HG02763 (cell line): ENCODE data around the gene CCM2.
"Not testable (repeated sequence)": the region's sequence is repeated elsewhere in the genome, so short reads cannot be mapped to it uniquely, and the experiment has no call there.

ENCODE experiments used
- ATAC-seq: cut with Tn5 transposase; IDR thresholded peaks from one replicate; pipeline ENCODE4 v1.9.1; 2021; ENCODE audit warnings: mild to moderate bottlenecking, moderate library complexity; ENCODE audit not compliant: unreplicated experiment

CCM2 gene

DNA sequence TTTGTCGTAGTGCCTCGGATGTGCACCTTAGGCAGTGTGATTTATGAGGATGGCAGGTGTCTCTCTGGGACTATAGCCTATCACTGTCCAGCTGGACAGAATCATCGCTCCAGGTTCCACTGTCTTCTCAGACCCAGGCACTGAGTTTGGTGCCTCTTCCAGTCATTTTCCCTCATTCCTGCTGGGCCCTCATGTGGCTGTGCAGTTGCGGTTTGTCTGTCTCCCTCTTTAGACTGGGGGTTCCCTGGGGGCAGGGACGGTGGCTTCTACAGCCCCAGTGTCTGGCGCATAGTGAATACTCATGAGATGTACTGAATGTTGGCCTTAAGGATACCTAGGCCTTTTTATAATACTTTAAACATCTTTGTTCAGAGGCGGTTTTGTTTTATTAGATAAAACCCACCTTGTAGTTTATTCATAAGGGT is 28.9 kb downstream of the CCM2 start:
- no peak for ATAC-seq

DNA sequence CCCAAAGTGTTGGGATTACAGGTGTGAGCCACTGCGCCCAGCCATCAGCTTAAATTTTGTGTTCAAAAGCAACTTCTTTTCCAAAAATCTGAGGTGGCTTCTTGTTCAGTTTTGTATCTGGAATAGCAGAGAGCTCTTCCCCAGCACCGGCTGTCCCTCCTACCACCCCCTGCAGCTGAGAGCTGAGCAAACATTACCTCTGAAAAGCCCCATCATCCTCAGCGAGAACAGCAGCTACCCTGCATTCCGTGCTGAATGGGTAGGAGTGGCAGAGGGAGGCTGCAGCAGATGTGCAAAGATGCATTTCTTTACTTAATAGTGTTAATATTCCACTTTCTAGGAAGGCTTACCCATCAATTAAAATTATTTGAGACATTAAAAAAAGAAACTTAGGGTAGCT is 31.8 kb downstream of the CCM2 start:
- ATAC-seq = no peak

DNA sequence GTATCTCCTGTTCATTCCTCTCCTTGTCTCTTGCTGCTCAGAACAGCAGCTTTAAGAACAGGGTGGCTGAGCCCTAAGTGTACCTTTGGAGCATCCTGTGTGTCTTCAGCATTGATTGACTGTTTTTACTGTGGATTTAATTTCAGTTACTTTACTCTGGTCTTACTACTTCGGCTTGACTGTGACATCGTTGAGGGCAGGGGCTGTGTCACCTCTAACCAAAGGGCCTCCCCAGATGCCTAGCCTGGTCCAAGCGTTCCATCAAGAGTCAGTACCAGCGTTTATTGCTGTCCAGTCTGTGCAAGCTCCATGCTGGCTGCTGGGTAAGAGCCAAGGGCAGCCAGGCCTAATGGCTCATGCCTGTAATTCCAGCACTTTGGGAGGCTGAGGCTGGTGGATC is 32.4 kb downstream of the CCM2 start:
- no peak for ATAC-seq

DNA sequence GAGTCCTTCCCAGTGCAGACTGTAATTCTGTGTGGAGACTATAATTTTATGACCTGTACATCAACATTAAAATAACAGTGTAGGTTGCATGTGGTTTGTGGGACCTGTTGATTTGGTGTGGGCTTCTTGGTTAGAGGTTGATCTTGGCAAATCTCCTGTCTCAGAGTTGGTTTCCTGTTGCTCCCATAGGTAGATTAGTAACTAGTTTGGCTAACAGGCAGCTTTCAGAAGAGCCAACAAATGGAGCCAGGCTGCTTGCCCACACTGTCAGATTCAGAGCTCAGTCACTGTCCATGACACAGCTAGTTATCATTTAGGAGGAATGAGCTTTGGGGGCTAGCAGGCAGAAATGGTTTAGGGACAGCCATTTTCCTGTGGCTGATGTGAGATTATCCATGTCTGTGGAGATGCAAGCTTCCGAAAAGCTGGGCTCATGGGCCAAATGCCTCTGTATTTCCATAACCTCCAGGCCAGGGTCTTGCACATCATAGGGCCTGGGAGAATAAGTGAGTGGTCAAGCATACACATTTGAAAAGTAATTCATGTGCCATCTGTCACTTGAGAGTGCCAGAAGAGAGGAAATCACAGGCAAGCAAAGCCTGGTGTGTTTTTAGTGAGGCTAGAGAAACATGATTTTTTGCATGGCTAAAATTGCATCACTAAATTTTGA is 33.4 kb downstream of the CCM2 start:
- ATAC-seq = no peak

DNA sequence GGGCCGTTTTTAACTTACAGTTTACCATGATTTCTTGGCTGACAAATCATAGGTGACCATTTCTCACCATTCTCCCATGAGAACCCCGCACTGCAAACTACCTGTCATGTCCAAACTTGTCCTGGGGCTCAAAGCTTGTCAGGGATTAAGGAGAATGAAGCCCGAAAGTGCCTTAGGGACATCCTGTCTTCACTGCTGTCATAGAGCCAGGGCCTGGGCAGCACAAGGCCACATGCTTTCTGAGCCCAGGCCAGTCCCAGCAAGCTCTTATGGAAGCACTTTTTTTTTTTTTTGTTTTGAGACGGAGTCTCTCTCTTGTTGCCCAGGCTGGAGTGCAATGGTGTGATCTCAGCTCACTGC is 33.9 kb downstream of the CCM2 start:
- no peak for ATAC-seq

DNA sequence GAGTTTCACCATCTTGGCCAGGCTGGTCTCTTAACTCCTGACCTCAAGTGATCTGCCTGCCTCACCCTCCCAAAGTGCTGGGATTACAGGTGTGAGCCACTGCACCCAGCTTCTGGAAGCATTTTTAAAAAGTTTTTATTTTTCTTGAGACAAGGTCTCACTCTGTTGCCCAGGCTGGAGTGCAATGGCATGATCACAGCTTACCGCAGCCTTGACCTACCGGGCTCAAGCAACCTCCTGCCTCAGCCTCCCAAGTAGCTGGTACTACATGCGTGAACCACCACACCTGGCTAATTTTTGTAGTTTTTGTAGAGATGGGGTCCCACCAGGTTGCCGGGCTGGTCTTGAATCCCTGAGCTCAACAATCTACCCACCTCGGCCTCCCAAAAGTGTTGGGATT is 34.7 kb downstream of the CCM2 start:
- ATAC-seq = not testable (repeated sequence)

DNA sequence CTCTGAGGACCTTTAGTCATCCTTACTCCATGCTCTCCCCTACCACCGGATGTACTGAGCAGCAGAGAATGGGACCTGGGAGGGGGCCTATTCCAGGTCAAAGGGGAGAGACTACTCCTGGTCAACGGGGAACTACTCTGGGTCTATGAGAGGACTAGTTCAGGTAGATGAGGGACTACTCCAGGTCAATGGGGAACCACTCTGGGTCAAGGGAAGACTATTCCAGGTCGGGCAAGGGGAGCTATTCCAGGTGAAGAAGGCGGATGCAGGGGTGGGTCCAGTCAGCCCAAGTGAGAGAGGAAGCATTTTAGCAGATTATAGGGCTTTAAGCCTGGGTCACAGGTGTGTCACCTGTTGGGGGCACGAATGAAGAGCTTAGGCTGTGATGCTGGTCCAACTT is 35.4 kb downstream of the CCM2 start:
- ATAC-seq = no peak

DNA sequence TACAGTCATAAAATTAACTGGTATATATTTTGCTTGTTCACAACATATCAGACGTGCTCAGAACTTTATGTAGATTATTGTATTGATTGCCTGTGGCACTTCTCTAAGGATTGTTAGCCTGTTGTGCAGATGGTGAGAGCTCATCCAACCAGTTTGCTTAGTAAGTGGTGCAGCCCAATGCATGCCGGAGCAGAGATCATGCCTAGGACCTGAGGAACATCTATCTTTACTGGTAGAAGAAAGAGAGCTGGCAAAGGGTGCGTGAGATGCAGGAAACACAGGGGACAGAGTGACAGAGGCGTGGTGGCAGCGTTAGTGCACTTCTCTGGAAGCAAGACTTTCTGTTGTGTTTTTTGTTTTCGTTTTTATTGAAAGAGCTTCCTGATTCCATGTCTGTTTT is 35.9 kb downstream of the CCM2 start:
- no peak for ATAC-seq

DNA sequence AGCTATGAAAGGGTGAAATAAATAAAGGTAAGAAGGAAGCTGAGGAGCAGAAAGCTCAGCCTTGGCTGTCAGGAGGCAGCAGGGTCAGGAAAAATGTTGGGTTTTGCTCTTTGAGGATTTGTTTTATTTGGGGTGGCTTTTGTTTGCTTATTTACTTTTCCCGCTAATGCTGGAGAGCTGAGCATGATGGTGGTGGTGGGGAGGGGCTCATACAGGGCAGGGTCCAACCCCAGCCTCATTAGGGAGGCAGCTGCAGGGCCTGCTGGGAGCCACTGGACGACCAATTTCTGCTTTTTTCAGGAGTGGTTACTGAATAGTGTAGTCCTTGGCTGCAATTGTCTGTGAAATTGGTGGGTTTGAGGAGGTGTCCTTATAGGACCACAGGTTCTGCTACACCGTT is 36.3 kb downstream of the CCM2 start:
- no peak for ATAC-seq

DNA sequence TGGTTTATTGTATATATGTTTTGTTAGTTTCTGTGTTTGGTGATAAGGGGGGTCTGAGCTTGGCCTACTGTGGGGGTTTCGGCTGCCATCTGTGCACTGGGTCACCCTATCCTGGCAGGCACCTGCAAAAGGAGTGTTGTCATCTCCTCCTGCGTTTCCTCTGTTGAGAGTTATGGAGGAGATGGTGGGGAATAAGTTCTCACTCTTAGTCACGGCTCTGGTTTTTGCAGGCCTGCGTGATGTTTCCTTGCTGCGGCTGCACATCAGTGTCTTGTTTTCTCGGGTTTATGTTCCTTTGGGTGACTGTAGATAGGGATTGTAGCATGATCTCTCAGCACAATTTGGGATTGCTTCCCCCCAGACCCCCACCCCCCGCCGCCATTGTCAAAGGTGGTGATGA is 36.8 kb downstream of the CCM2 start:
- ATAC-seq = no peak

DNA sequence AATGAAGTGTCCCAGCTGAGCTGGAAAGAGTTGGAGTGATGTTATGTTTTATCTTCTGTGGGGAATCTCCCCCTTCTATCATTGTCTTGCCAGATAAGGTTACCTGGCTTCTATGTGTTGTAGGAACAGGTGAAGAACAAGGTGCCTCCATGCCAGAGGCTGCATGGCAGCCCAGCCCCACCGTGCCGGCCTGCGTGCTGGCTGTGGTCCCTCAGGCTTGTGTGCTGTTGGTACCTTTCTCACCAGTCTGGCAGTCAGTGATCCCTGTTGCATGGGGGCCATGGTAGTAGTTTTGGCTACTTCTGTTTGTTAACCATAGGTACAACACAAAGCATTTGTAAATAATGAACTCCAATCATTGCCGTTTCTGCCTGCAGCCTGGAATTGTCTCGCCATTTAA is 37.9 kb downstream of the CCM2 start:
- no peak for ATAC-seq

DNA sequence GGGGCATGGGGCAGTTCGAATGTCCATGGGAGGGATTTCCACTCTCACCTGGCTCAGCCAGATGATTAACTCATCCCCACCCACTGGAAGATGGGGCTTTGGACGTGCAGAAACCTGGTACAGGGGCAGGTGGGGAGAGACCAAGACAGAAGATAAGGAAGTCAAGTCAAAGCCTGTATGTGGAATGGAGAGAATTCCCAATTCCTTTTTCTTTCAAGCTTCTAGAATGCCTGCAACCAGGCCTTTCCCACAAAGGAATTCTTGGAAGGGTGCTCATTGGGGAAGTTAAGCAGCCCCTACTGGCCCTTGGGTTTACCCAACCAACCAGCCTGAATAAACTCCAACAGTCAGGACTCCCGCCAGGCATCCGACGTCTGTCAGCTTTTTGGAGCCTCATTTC is 39.1 kb downstream of the CCM2 start:
- ATAC-seq = no peak

DNA sequence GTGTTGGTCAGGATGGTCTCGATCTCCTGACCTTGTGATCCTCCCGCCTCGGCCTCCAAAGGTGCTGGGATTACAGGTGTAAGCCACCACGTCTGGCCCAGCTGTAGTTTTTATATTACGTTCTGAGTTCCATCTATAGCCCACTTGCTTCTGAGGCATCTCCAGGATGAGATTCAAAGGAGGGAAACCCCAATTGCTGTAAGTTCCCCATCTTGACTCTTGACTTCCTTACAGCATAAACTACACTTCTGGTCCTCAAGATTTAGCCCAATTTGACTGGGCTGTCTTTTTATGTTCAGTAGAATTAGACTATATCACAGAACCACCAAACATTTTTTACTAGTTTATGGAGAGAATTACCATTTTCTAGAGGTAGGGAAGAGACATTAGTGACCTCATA is 44.3 kb downstream of the CCM2 start:
- no peak for ATAC-seq

DNA sequence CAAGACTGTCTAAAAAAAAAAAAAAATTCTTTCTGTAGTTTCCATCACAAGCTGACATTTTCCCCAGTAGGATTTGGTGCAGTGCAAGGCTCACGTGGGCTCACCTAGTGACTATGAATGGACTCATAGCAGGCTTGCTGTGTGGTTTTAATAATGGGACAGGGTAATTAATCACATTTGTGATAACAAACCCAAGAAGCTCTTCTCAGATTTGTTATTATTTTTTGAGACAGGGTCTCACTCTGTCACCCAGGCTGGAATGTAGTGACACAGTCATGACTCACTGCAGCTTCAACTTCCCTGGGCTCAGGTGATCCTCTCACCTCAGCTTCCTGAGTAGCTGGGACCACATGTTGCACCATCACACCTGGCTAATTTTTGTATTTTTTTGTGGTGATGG is 48.7 kb downstream of the CCM2 start:
- ATAC-seq = no peak

DNA sequence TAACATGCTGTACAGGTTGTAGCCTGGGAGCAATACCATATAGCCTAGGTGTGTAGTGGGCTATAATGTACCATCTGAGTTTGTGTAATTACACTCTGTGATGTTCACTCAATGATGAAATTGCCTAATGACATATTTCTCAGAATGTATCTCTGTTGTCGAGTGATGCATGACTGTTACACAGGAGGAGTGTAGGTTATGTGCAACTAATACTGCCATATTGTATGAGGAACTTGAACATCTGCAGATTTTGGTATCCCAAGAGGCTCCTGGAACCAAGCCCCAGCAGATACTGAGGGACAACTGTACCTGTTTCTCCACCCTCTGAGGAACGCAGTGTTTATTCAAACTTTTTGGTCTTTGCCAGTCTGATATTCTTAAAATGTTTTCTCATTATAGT is 50.2 kb downstream of the CCM2 start:
- ATAC-seq = no peak

DNA sequence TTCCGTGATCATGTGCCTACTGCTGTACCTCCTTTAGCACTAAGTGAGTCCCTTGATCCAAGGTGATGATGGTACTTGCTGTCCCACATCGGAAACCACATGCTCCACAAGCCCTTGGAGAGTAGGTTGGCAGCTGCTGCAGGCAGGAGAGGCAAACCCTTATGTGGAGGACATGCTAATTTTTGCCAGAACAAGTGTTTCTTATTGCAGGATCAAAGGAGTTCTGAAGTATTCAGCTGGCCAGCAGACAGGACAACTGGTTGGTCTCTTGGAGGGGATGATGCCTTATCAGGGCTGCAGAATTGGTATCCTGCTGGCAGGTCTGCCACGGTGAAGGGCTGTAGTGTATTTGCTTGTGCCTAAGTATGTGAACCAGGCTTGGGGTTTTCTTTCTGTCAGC is 52.0 kb downstream of the CCM2 start:
- ATAC-seq = no peak

DNA sequence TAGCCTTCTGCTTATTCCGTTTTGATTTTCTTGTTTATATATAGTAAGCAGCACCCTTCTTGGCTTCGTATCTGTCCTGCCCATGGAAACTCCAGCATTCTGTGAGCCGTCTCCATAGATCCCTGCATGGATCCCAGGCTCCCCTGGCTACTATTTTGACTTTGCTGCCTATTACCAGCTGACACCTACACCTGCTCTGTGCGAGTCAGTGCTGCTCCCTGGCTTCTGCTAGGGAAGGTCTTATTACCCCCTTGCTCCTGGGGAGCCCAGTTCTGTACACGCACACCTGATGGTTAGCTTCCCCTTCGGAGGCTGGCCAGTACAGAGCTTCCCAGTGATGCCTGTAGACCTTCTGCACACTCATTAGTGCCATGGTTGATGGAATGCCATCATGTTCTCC is 53.4 kb downstream of the CCM2 start:
- no peak for ATAC-seq

DNA sequence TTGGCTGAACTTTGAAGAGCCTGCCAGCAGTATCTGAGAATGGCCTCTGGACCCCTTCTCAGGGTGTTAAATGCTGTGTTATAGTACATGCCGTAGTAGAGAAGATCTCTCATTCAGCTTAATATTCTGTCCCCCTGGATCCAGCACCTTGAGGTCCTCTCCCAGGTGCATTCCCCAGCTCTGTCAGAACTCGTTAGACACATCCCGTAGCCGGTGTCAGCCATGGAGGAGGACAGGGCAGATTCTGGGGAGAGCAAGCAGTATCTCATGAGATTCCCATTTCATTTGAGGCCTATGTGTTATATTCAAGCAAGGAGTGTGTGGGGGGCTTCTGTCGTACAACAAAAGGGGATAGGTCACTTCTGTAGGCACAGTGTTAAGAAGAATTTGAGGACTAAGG is 53.9 kb downstream of the CCM2 start:
- ATAC-seq = no peak

DNA sequence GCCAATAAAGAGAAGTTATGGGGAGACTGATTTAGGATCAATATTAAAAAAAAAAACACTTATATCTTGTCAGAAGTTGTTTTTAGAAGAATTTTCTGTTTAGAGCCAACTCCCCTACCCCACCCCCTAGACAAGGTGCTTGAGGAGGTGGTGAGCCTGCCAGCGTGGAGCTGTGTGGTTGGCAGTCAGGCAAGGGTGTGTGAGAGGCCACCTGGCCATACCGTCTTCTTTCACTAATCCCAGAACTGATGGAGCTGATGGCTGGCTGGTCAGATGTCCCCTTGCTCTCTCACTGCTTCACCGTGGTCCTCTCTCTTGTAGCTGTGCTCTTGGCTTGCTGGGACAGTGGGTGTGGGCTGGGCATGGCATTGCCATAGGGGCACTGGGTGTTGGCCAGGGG is 54.4 kb downstream of the CCM2 start:
- ATAC-seq = no peak

DNA sequence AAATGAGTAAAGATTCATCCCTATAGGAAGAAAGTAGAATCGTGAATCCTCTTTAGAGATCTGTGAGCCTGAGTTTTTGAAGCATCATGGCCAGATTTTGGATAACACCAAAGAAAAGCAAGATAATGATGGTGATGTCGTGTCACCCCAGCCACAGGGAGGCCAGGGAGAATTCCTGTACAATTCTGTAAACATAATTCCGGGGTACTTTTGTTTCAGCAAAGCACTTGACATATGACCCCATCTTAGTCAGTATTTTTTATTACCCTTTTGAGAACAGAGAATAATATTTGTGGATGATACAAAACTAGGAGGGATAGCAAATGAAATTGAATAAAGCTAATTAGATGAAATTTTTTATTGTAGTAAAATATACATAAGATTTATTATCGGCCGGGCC is 55.0 kb downstream of the CCM2 start:
- ATAC-seq = no peak

DNA sequence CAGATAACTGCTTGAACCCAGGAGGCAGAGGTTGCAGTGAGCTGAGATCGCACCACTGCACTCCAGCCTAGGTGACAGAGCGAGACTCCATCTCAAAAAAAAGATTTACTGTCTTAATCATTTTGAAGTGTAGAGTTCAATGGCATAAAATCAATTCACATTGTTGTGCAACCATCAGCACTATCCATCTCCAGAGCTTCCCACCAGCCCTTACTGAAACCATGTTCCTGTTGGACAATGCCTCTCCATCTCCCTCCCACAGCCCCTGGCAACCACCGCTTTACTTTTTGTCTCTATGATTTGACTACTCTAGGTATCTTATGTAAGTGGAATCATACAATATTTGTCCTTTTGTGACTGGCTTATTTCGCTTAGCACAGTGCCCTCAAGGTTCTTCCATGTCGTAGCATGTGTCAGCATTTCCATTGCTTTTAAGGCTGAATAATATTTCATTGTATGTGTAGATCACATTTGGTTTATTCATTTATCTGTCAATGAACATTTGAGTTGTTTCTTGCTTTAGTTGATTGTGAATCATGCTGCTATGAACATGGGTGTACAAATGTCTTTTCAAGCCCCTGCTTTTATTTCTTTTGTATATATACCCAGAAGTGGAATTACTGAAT is 55.7 kb downstream of the CCM2 start:
- ATAC-seq = no peak

DNA sequence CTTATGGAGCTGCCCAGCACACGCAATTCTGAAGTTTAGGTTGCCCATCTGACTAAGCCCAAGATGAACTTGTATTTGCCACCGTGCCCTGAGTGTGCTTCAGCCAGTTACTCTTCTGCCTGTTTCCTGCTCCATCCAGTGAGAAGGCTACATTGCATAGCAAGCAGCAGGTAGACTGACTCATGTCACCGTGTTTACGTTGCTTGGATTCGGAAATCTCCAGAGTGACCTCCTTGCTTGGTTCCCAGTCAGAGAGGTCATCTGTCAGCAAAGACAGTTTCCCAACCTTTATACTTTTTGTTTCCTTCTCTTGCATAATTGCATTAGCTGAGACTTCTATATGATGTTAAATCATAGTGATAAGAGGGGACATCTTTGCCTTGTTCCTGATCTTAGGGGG is 57.9 kb downstream of the CCM2 start:
- ATAC-seq = no peak

DNA sequence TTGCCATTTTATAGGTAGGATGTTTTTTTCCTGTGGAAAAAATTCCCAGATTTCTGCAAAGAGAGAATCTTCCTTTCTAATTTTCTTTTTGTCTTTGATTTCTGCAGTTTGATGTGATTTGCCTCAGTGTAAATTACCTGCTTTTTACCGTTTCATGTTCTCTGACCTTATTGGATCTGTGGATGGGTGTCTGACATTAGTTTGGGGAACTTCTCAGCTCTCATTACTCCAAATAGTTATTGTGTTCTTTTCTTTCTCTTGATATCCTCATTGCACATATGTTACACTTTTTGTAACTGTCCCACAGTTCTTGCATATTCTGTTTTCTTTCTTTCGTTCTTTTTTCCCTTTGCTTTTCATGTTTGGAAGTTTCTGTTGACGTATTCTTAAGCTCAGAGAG is 60.3 kb downstream of the CCM2 start:
- no peak for ATAC-seq
